Lower lobe of right lung (tissue), 2 donors: Measurements from ENCODE around the gene SYCP2. TPM values are rescaled to one million over a fixed set of nuclear protein-coding genes. Genes with fewer than 3 reads are reported as not detected.

Experiments used
- ATAC-seq, 2 donors: fragments of 200-7000 bp; cut with Tn5 transposase; one replicate each; pipeline ENCODE4 v1.9.1; 2020 to 2022; ENCODE audit warnings: mild to moderate bottlenecking in 2 of 2, moderate library complexity in 2 of 2
- DNase-seq: peaks from one replicate; pipeline ENCODE4 v3.0.0-alpha.2; 2020
- H3K27ac ChIP-seq: fragments of 200-600 bp; one replicate; pipeline ENCODE4 v1.8.0; 2022
- H3K27me3 ChIP-seq: fragments of 200-600 bp; one replicate; pipeline ENCODE4 v1.8.0; 2022; ENCODE audit warnings: low read depth
- H3K36me3 ChIP-seq: fragments of 200-600 bp; one replicate; pipeline ENCODE4 v1.8.0; 2022; ENCODE audit warnings: mild to moderate bottlenecking
- H3K4me1 ChIP-seq: fragments of 200-600 bp; one replicate; pipeline ENCODE4 v1.8.0; 2022
- H3K4me3 ChIP-seq: fragments of 200-600 bp; one replicate; pipeline ENCODE4 v1.8.0; 2022; ENCODE audit warnings: mild to moderate bottlenecking
- H3K9me3 ChIP-seq: fragments of 200-600 bp; one replicate; pipeline ENCODE4 v1.8.0; 2022
- intact Hi-C: fragments of 100-400 bp; cut with DNase I; formaldehyde crosslinking; loops from one replicate; pipeline ENCODE4 v1.11.0; 2022
- total RNA-seq: library from RNA; stranded (reverse); fragmentation: NEBNext Ultra II Directional; extraction: Animal tissue kit (Norgen Biotek cat#: 25700); gene quantifications from one replicate; pipeline ENCODE4 v1.2.1, GENCODE V29; 2021
- TF ChIP-seq, protein P1 (sequence below): fragments of 200-600 bp; IDR thresholded peaks from one replicate; pipeline ENCODE4 v1.8.0; 2022; ENCODE audit warnings: antibody characterized with exemption, mild to moderate bottlenecking
- donor health status: DM: no; HTN: yes; CAD: no; lungs with severe emphysema.

Gene SYCP2
- total RNA-seq, 1 donor from 2014 or later = 3.5 TPM

DNA sequence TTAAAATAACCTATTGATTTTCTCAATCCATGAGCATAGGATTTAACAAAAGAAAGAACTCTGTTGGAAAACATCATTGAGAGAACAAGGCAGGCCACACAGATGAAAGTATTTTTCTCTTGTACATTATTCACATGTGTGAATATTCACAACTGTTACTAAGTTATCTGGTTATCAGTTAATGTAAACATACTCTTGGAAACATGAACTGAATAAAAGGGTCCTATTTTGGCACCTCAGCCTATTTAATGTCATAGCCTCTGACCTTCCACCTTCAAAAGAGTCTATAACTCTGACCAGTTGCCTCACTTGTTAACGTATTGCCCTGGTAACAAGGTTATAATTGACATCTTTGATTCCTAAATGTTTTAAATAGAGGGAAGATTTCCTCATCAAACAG, 8.1 kb downstream of the SYCP2 start:
- no peak overlapping the region for H3K4me3 ChIP-seq
- H3K4me1 ChIP-seq = no peaks in the 10 kb centered on the region
- no peaks in the 10 kb centered on the region for H3K9me3 ChIP-seq
- intact Hi-C loops = no loop called here
- TF ChIP-seq, protein P1, sequence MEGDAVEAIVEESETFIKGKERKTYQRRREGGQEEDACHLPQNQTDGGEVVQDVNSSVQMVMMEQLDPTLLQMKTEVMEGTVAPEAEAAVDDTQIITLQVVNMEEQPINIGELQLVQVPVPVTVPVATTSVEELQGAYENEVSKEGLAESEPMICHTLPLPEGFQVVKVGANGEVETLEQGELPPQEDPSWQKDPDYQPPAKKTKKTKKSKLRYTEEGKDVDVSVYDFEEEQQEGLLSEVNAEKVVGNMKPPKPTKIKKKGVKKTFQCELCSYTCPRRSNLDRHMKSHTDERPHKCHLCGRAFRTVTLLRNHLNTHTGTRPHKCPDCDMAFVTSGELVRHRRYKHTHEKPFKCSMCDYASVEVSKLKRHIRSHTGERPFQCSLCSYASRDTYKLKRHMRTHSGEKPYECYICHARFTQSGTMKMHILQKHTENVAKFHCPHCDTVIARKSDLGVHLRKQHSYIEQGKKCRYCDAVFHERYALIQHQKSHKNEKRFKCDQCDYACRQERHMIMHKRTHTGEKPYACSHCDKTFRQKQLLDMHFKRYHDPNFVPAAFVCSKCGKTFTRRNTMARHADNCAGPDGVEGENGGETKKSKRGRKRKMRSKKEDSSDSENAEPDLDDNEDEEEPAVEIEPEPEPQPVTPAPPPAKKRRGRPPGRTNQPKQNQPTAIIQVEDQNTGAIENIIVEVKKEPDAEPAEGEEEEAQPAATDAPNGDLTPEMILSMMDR = no peak
- DNase-seq (no peak), ATAC-seq (no peak)
- no peaks in the 10 kb centered on the region for H3K27me3 ChIP-seq
- no peak overlapping the region for H3K27ac ChIP-seq
- H3K36me3 ChIP-seq = no peaks in the 10 kb centered on the region

DNA sequence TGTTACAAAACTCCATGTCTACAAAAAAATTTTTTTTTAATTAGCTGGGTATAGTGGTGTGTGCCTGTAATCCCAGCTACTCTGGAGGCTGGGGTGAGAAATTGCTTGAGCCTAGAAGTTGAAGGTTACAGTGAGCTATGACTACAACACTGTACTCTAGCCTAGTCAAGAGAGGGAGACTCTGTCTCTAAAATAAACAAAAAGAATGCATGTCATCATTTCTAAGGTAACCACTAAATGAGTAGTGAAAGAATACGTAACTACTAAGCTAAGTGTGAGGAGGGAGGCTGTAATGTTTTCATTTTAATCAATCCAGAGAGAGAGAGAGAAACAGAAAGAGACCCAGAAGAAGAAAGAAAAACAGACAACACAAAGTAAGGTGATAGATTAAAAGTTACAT, 9.9 kb downstream of the SYCP2 start:
- TF ChIP-seq, protein P1 = no peak
- Histone ChIP-seq H3K27me3 (no peaks in the 10 kb centered on the region), H3K9me3 (no peaks in the 10 kb centered on the region), H3K4me1 (no peaks in the 10 kb centered on the region), H3K4me3 (no peak overlapping the region), H3K36me3 (no peaks in the 10 kb centered on the region), H3K27ac (no peak overlapping the region)
- intact Hi-C loops = no loop called here
- no peak for DNase-seq
- ATAC-seq = no peak

DNA sequence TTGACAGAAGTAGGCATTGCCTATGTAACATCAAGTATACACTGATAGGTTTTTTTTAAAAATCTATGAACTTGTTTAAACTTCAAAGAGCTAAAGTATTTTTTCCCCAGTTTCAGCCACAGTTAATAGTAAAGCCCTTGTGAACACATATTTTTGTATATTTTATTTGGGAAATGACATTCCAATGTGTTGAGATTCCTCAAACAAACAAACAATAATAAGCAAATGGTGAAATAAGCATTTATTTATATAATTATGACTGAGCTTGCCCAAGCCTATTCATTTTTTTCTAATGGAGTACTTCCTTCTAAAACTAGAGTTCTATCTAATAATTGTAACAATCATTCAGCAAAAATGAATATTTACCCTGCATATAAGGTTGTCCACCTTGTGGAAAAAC, 12.5 kb downstream of the SYCP2 start:
- DNase-seq = no peak
- no peak for ATAC-seq
- TF ChIP-seq, protein P1 = no peak

DNA sequence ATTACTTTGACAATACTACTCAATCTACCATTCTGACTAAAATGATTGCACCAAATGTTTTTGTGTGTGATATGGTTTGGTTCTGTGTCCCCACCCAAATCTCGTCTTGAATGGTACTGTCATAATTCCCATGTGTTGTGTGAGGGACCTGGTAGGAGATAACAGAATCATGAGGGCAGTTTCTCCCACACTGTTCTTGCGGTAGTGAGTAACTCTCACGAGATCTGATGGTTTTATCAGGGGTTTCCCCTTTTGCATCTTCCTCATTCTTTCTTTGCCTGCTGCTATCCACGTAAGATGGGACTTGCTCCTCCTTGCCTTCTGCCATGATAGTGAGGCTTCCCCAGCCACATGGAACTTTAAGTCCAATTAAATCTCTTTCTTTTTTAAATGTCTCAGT, 20.8 kb downstream of the SYCP2 start:
- TF ChIP-seq, protein P1 = no peak
- Histone ChIP-seq H3K9me3 (no peaks in the 10 kb centered on the region), H3K27me3 (no peaks in the 10 kb centered on the region), H3K4me1 (no peaks in the 10 kb centered on the region), H3K36me3 (no peaks in the 10 kb centered on the region), H3K27ac (no peak overlapping the region), H3K4me3 (no peak overlapping the region)
- ATAC-seq = no peak
- DNase-seq = no peak
- intact Hi-C loops = no loop called here

More for the DNA sequence above, 12.5 kb downstream of the SYCP2 start:
- no peaks in the 10 kb centered on the region for H3K9me3 ChIP-seq
- intact Hi-C loops = no loop called here
- H3K36me3 ChIP-seq = no peaks in the 10 kb centered on the region
- H3K4me1 ChIP-seq = no peaks in the 10 kb centered on the region
- no peak overlapping the region for H3K27ac ChIP-seq
- H3K27me3 ChIP-seq = no peaks in the 10 kb centered on the region
- no peak overlapping the region for H3K4me3 ChIP-seq

DNA sequence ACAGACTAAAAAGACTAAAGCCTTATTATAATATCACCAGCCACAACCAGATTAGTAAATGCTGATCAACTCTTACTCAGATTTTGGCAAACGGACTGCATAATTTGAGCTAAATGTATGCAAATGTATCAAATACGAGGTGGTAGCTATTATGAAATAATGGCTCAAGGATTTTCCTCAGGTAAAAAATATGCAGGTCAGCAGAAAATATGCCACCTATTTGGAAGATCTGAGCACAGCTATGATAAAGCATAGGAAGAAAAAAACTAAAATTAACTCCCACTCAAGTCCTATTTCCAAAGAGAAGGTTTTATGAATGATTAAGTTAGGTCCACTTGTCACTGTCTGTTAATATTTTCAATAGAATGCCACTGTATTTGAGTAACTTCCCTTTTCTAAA, 22.4 kb downstream of the SYCP2 start:
- TF ChIP-seq, protein P1 = no peak
- no peak for DNase-seq
- Histone ChIP-seq H3K4me1 (no peaks in the 10 kb centered on the region), H3K36me3 (no peaks in the 10 kb centered on the region), H3K9me3 (no peaks in the 10 kb centered on the region), H3K27ac (no peak overlapping the region), H3K27me3 (no peaks in the 10 kb centered on the region), H3K4me3 (no peak overlapping the region)
- intact Hi-C loops = no loop called here
- no peak for ATAC-seq

DNA sequence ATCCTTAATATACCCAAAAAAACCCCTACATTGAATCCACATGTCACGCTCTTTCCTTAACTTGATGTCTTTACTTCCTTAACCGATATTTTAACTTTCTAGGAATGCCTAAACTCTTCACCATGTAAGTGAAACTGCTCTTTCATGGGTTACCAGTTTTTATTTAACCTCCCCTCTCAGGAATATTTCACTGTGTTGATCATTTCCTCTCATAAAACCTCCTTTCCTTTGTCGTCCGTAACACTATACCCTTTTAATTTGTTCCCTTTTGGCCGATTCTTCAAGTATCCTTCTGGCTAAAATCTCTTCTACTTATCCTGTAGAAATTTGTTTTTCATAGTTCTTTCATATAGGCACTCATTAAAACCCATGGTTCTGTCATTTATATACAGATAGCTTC, 24.6 kb downstream of the SYCP2 start:
- TF ChIP-seq, protein P1 = no peak
- Histone ChIP-seq H3K4me1 (no peaks in the 10 kb centered on the region), H3K36me3 (no peaks in the 10 kb centered on the region), H3K4me3 (no peak overlapping the region), H3K27me3 (no peaks in the 10 kb centered on the region), H3K9me3 (no peaks in the 10 kb centered on the region), H3K27ac (no peak overlapping the region)
- intact Hi-C loops = no loop called here
- ATAC-seq (no peak), DNase-seq (no peak)
